ELR (cell line): ENCODE results near the gene NAIF1.

Source experiments
- DNase-seq: peaks from one replicate; pipeline ENCODE4 v3.0.0-alpha.2; 2015; ENCODE audit warnings: low read depth

The NAIF1 gene

GRCh38 chr9:128102196-128102595 is 35.1 kb upstream of the NAIF1 start:
- DNase-seq, result no peak

GRCh38 chr9:128101690-128102089 is 34.6 kb upstream of the NAIF1 start:
- DNase-seq, result no peak

DNA sequence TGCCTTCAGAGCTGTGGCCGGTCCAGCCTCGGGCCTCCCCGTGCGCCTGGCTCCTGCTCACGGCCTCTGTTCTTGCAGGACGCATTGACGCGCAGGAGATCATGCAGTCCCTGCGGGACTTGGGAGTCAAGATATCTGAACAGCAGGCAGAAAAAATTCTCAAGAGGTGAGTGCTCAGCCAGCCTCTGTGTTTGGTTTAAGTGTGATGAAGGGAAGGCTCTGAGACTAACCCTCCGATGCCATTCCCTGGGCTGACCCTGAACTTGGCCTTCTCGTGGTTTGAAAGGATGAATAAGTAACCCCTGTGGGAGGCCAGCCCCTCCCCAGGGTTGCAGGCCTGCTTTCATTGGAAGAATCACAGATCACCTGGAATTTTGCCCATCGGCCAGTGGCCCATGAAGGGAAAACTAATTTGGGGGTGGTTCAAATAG is 34.1 kb upstream of the NAIF1 start:
- DNase-seq, result no peak

DNA sequence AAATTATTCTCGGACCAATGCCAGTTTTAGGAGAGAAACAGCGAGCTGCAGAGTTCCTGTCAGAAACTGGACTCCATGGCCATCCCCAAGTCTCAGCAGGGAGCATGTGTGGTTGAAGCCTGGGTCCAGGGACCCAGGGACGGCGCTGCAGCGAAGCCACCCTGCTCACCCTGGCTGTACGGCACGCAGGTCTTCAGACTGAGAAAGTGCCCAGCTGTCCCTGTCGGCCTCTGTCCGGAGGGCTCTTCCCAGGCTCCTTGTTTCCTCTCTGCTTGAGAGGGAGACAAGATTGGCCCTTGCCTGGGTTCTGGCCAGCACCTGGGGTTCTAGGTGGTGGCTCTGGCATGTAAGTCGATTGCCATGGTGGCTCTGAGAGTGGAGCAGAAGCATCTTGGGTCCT is 33.5 kb upstream of the NAIF1 start:
- DNase-seq, result no peak

DNA sequence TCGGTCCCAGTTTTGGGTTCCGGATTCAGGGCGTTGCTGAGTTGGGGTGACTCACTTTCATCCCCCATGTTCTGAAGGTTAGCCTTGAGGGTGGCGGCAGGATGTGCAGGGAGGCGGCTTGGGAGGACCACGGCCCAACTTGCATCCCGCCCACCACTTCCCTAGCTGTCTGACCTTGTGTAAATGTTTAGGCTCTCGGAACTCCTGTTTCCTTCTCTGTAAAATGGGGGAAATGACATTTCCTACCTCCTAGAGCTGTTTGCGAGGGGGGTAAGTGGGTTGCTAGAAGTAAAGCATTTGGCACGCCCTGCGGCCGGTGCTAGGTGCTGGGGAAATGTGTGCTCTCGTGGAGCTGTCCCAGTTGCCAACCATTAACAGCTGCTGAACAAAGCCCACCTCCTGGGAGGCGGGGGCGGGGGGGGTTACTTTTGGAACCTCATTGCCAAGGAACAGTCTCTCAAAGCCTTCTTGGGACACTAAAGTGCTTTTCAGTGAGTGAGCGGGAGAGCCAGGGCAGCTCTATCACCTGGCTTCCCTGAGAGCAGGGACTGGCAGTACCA is 32.9 kb upstream of the NAIF1 start:
- DNase-seq, result peak; percentile 45

DNA sequence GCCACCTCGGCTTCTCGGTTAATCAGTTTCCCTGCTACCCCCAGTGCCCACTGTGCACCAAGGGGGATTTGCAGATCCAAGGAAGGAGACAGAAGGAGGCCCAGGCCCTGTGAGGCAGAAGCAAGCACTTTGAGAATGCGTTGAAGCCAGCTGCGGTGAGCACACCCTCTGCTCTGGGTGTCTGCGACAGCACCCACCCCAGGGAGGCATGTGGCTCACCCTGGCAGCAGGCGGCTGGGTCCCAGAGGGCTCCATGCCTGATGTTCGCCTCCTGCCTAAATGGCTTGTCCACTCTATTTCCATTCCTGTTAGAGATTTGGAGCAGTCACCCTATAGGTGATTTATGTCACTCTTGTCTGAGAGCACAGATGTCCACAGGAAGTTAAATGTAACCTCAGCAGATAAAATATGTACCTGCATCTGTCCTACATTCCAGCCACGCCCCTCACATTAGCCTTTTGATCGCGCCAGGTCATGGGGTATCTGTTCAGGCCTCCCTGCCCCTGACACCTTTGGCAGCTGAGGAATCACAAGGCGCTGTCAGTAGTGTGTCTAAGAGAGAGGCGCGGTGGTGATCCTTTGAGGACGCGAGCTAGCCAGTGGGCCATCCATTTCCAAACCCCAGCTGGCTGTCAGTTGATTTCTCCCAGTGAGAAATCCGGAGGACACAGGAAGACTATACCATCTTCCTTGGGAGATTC is 32.3 kb upstream of the NAIF1 start:
- DNase-seq, result peak; percentile 37

DNA sequence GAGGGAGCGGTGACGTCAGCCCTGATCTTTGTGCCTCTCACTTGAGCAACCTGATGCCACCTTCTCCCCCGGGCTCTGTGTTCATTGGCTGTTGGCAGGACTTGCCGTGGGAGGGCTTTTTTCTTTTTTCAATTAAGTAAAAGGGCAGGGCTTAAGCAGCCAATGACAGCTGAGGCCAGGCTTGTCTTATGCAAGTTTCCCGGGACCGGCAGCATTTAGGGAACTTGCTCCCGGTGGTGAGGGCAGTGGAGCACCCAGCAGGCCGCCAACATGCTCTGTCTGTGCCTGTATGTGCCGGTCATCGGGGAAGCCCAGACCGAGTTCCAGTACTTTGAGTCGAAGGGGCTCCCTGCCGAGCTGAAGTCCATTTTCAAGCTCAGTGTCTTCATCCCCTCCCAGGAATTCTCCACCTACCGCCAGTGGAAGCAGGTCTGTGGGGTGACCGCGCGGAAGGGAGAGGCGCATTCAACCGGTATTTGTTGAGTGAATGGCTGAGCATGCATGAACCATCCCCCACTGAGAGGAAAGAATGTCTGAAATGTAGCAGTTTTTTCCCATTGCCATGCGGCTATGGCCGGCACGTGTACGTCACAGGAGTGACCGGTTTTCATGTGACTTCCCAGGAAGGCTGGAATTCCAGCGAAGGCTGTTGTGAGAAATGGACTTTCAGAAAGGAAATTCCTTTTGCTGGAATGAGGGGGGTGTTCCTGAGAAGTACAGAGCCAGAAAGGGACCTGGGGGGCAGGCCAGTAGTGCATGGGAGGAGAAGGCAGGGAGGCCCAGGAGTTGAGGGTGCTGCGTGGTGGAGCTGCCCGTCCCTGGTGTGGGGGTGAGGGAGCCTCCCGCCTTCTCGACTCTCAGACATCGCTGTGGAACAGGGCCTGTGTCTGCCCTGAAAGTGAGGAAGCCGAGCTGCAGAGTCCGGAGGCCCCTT is 31.4 kb upstream of the NAIF1 start:
- DNase-seq, result peak; percentile 97

- no peak for DNase-seq
These were observed 30.6 kb upstream of the NAIF1 start for GRCh38 chr9:128097543-128098296.

GRCh38 chr9:128096616-128097536 is 29.8 kb upstream of the NAIF1 start:
- DNase-seq, result no peak

DNA sequence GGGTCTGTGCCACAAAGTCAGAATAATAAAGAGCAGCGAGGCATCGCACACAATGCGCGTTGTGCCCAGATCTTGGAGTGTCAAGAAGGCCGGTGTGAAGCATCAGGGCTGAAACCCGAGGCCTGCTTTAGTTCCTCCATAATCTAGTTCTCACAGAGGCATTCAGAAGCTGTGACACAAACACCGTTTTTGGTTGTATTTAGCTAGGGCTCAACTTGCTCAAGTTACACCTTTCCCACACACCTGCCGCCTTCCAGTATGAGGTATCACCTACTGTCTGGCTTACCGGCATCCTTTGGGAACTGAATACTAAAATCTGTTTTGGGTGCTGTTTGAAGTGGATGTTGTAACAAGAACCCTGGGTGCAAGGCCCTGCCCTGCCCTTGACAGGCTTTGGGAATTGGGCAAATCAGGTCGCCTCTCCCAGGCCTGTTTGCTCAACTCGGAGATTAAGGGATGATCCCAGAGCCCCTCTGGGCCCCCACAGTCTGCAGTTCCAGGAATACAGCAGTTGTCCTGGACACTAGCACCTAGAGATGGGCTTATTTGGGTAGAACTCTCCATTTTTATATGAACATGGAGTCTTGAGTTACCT is 27.9 kb upstream of the NAIF1 start:
- no peak for DNase-seq

DNA sequence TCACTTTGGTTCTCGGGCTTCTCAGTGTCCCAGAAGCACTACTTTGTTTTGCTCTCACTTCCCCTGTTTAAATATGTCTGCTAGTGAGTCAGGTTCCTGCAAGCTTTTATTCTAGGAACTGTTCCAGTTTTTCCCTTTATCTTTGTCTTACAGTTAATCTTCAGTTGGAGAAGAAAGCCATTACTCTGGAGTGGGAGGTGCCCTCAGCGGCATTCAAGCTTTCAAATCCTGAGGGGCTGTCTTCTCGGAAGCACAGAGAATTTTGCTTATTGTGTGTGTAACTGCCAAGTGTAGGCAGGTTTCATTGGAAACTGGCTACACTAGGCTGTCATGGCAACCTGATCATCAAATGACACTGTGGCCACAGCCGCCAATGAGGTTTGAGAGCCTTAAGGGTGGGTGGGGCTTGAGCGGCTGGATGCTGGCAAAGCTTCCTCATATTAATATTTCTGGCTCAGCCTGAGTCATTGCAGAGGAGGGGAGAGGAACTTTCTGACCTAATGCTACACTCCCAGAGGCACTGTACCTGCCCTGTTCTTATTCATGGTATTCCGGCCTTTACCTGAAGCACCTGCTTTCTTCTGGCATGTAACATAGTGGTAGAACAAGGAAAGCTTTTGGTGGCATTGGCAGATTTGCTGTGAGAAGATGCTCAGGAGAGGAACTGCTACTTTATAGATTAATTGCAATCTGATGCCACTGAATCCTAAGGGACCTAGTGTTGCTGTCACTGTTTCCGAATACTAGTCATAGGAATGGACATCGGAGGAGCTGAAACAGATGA is 27.2 kb upstream of the NAIF1 start:
- peak; percentile 99 for DNase-seq

GRCh38 chr9:128093011-128093410 is 25.9 kb upstream of the NAIF1 start:
- DNase-seq, result no peak

- no peak for DNase-seq
These were observed 25.3 kb upstream of the NAIF1 start for GRCh38 chr9:128092199-128092977.

DNA sequence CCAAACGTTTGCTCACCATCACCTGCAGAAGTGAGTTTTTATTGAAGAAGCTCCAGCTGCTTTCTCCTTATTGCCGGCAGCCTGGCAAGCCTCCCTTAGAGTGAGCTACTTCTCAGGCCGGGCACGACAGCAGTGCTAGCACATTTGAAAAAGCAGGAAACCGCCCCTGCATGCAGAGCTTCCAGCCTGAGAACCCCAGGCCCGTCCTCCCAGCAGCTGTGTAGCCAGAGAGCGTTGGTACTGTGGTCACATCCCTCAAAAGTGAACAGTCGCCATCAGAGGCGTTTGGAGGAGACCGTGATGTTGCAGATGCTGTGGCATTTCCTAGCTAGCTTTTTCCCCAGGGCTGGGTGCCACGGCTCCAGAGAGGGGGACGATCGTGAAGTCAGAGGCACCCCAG is 24.5 kb upstream of the NAIF1 start:
- DNase-seq, result no peak

DNA sequence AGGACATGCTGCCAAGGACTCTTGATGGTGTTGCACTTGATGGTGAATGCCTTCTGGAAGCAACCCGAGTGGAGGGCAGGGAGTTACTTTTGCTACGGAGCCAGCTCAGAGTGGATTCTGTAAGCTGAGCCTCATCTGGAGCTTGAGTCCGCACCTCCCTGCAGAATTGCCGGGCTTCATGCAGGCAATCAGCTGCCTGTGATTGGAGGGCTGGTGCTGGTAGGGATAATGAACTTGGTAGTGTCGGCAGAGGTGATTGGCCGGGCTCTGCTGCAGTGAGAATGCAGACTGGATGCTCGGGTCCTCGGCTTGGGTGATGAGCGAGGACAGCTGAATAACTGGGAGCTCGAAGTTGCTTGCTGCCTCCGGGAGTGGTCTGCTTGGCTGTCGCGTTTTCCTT is 24.0 kb upstream of the NAIF1 start:
- DNase-seq, result peak; percentile 75

DNA sequence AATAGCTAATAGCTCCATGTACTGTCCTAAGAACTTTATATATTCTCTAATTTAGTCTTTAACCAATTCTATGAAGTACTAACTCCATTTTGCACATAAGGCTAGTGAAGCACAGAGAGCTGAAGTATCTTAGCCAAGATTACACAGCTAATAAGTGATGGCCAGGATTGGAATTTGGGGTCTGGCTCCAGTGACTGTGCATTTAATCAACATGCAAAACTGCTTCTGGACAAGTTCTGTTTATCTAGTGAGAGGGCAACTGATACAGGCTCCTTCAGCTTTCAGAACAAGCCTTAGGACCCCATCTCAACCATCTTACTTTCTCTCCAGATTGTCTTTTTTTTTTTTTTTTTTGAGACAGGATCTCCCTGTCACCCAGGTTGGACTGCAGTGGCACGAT is 22.2 kb upstream of the NAIF1 start:
- no peak for DNase-seq

- DNase-seq, result no peak
These were observed 21.3 kb upstream of the NAIF1 start for GRCh38 chr9:128088253-128088945.

DNA sequence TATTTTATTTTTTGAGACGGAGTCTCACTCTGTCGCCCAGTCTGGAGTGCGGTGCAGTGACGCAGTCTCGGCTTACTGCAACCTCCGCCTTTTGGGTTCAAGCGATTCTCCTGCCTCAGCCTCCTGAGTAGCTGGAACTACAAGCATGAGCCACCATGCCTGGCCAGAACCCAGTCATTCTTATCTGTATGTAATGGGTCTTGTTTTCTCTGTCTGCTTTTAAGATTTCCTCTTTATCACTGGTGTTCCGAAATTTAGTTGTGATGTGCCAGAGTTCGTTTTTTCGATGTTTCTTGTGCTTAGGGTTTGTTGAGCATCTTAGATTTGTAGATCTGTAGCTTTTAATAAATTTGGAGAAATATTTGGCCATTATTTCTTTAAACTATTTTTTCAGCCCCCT is 20.1 kb upstream of the NAIF1 start:
- DNase-seq, result no peak

DNA sequence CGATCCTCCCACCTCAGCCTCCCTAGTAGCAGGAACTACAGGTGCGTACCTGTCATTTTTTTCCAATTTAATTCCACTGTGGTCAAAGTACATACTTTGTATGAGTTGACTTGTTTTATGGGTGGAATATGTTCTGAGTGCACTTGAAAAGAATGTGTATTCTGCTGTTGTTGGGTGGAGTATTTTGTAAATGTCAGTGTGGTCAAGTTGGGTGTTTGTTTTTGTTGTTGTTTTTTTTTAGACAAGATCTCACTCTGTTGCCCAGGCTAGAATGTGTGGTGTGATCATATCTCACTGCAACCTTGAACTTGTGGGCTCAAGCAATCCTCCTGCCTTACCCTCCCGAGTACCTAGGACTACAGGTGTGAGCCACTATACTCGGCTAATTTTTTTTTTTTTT is 18.8 kb upstream of the NAIF1 start:
- no peak for DNase-seq
